ENCODE data around the gene ACBD3. TPM values are rescaled to one million over a fixed set of nuclear protein-coding genes. Genes with fewer than 3 reads are reported as not detected.
"Not testable (repeated sequence)": the region's sequence is repeated elsewhere in the genome, so short reads cannot be mapped to it uniquely, and the experiment has no call there.

The ACBD3 gene
- total RNA-seq, 1 donor from 2014 or later, result 30.1 TPM

DNA sequence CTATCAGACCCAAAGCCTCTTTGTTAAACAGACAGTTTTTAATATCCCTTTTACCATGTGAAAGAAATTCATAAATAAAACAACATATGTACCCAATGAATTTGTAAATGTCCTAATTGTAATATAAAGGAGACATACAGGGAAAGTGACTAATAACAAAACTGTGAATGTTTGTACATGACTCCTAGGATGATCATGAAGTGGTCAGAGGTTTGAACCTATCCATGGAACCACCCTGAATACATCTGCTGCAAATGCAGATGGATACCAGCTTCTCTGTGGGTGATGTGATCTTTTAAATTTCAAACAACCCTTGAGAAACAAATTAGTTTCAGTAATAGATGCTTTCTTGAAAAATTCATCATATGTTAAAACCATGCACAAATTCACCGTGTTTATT, 16.7 kb upstream of the ACBD3 start:
- DNase-seq, result no peak
- ATAC-seq, result no peak
- intact Hi-C loops (cut with micrococcal nuclease), result no loop called here

DNA sequence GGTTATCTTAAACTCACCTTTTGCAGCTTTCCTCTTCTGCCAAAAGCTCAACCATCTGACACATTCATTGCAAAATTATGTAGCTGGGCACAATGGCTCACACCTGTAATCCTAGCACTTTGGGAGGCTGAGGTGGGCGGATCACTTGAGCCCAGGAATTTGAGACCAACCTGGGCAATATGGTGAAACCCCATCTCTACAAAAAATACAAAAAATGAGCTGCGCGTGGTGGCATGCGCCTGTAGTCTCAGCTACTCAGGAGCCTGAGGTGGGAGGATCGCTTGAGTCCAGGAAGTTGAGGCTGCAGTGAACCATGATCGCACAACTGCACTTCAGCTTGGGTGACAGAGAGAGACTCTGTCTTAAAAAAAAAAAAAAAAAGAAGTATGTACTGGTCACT, 16.1 kb upstream of the ACBD3 start:
- ATAC-seq; DNase-seq; intact Hi-C loops (cut with micrococcal nuclease): not testable (repeated sequence)

DNA sequence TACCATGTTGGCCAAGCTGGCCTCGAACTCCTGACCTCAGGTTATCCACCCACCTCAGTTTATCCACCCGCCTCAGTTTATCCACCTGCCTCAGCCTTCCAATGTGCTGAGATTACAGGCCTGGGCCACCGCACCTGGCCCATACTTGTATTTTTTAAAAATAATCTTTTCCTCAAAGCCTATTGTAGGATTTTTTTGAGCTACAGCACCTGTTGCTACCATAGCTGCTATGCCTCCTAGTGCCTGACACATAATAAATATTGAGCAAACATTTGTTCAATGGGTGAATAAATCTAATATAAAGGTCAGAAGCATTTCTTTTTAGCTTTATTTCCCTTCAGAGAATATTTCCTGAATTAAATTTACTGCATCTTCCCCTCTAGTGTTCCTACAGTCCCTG, 15.7 kb upstream of the ACBD3 start:
- ATAC-seq, result no peak
- intact Hi-C loops (cut with micrococcal nuclease), result no loop called here
- DNase-seq, result no peak

DNA sequence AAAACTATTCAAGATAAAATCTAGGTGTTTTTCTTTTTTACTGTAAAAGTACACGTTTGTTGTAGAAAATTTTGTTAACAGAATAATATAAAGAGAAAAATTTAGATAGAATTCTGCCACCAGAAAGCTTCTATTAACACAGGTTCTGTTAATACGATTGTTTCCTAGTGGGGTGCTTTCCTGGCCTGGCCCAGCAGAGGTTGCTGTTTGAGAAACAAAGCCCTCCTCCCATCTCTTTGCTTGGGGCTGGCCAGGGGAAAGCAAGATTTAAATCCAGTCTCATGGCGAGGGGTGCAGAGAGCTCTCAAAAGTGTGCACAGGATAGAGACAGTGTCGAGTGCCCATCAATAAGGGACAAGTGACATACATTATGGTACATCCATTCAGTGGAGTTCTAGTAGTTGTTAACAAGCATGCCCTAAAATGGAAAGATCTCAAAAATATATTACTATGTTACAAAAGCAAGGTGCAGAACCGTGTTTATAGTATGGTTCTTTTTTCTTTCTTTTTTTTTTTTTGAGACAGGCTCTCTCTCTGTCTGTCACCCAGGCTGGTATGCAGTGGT, 14.6 kb upstream of the ACBD3 start:
- intact Hi-C loops (cut with micrococcal nuclease), result no loop called here
- no peak for ATAC-seq
- no peak for DNase-seq

DNA sequence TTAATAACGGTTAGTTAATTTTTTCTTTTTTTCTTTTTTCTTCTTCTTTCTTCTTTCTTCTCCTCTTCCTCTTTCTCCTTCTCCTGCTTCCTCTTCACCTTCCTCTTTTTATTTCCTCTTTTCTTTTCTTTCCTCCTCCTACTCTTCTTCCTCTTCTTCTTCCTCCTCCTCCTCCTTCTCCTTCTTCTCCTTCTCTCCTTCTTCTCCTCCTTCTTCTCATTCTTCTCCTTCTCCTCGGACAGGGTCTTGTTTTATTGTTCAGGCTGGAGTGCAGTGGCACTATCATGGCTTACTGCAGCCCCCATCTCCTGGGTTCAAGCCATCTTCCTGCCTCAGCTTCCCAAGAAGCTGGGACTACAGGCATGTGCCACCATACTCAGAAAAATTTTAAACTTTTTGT, 13.4 kb upstream of the ACBD3 start:
- intact Hi-C loops (cut with micrococcal nuclease), result no loop called here
- ATAC-seq (no peak), DNase-seq (no peak)

DNA sequence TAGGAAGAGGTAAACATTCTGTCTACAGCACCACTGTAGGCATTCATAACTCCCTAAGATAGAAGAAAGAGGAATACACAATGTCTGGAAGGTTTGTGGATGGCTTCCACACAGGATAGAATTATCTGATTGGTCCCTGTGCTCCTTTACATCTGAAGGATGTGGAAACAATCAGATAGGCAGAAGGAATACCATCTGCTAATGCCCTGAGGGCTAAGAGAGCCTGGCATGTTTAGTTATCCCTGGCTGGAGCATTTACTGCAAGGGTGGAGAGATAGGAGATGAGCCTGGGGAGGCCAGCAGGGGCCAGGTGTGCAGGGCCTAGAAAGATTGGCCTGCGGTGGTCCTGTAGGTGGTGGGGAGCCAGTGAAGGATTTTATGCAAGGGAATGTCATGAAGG, 8.6 kb upstream of the ACBD3 start:
- DNase-seq, result no peak
- intact Hi-C loops (cut with micrococcal nuclease), result no loop called here
- ATAC-seq, result no peak

DNA sequence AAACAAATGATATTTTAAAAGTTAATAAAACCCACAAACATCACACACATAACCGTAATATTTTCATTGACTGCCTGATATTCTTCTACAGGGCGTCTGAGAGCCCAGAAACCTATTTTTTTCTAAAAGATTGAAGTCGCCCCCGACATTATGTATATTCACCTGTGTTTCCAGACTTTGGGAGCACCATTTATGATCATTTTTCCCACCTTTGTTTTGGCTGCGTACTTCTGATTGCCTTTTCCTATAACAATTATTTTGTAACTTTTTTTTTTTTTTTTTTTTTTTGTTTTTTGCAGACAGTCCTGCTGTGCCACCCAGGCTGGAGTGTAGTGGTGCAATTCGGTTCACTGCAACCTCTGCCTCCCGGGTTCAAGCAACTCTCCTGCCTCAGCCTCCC, 839 bp upstream of the ACBD3 start:
- no peak for ATAC-seq
- intact Hi-C loops (cut with micrococcal nuclease), result loop anchor here (10.0 kb wide), 1 partner anchor 63 kb away; no protein-coding TSS in a partner anchor
- DNase-seq, result no peak

DNA sequence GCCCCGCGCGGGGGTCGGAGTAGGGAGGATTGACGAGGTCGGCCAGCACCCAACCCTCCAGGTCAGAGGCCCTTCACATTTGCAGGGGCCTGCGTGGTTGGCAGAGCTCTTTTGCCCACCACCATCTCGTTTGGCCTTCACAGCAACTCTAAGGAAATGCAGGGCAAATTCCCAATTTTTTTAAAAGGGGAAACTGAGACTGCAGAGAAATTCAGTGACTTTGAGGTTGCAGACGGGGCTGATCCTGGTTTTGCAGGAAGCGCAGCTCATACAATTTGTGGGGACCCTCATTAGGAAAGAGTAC, 430 bp upstream of the ACBD3 start:
- intact Hi-C loops (cut with micrococcal nuclease), result loop anchor here (10.0 kb wide), 1 partner anchor 62 kb away; no protein-coding TSS in a partner anchor
- DNase-seq (no peak), ATAC-seq (no peak)

DNA sequence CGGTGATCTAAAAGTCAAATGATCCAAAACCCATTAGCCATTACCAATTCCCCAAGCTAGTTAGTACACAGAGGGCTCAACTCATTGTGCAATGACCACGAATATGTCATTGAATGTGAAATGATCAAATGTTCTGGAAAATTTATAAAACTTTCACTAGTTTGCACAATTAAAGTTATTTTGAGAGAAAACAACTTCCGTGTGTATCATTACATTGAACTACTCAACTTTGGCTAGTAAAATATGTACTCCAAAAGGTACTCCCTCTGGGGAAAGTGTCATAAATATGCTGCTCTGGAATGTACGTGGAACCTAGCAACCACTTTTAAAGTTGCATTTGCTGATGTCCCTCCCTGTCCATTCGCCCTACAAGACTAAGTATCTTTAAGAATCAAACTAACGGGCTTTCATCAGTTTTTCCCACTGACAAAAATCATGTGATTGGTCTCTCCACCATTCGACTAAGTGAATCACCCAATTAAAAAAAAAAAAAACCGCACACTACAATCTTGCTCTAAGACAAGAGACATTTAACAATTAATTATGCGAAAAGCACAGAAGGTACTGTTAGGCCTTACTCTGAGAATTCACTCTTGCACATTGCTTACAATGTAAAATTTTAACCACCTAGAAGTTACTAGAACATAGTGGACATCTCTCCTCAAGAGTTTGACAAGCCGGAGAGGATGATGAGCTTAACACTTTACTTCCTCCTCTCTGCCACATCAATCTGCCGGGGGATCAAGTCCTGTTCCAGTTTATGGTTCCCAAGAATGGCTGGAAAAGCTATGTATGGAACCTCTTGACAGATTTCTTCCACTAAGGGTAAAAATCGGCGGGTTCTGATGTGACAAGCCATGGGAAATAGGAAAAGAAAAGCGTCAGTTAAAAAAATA, 1.2 kb downstream of the ACBD3 start:
- no peak for DNase-seq
- intact Hi-C loops (cut with micrococcal nuclease), result loop anchor here (10.0 kb wide), 1 partner anchor 61 kb away; no protein-coding TSS in a partner anchor
- no peak for ATAC-seq

DNA sequence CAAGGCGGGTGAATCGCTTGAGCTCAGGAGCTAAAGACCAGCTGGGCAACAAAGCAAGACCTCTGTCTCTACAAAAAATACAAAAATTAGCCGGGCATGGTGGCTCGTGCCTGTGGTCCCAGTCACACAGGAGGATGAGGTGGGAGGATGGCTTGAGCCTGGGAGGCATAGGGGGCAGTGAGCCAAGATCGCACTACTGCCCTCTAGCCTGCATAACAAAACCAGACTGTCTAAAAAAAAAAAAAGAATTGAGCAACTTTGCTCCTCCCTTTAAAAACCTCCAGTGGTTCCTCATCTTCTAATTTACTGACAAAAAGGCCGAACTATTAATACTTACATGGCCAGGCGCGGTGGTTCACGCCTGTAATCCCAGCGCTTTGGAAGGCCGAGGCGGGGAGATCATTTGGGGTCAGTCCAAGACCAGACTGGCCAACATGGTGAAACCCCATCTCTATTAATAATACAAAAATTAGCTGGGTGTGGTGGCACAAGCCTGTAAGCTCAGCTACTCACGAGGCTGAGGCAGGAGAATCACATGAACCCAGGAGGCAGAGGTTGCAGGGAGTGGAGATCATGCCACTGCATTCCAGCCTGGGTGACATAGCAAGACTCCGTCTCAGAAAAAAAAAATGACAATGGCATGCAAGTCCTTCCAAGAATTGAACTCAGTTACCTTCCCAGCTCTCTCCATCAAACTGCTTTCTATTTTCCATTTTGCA, 4.4 kb downstream of the ACBD3 start:
- DNase-seq, result peak; percentile 68
- peak; percentile 25 for ATAC-seq
- intact Hi-C loops (cut with micrococcal nuclease), result loop anchor here (10.0 kb wide), 1 partner anchor 57 kb away; no protein-coding TSS in a partner anchor

DNA sequence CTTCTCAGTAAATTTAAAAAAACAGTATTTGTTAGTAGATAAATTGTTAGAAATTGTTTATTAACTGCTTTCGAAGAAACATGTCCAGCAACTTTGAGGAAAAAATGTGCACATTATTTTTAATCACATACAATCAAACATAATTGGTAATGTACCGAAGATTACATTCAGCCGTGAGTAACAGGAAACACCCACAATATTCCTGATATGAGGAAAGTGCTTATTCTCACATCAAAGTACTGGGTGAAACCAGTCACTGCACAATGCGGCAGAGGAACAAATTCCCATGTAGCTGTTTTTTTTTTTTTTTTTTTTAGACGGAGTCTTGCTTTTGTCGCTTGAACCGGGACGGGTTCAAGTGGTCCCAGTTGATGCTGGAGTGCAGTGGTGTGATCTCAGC, 9.7 kb downstream of the ACBD3 start:
- DNase-seq (no peak), ATAC-seq (no peak)
- intact Hi-C loops (cut with micrococcal nuclease), result no loop called here

DNA sequence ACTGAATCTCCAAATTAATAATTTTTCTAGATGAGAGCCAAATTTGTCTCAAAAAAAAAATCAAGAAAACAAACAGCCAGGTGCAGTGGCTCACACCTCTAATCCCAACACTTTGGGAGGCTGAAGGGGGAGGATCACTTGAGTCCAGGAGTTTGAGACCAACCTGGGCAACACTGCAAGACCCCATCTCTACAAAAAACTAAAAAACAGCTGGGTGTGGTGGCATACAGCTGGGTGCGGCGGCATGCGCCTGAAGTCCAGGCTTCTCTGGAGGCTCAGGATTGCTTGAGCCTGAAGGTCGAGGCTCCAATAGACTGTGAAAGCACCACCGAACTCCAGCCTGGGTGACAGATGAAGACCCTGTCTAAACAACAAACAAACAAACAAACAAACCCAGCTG, 14.0 kb downstream of the ACBD3 start:
- DNase-seq (no peak), ATAC-seq (no peak)
- intact Hi-C loops (cut with micrococcal nuclease), result no loop called here

DNA sequence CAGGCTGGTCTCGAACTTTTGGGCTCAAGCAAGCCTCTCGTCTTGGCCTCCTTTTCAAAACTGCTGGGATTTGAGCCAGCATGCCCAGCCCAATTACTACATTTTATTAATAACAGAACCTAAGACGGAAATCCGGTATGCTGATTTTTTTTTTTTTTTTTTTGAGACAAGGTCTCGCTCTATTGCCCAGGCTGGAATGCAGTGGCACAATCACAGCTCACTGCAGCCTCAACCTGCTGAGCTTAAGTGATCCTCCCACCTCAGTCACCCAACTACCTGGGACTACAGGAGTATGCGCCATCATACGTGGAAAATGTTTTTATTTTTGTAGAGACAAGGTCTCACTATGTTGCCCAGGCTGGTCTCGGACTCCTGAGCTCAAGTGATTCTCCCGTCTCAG, 20.2 kb downstream of the ACBD3 start:
- ATAC-seq (no peak), DNase-seq (no peak)
- intact Hi-C loops (cut with micrococcal nuclease), result no loop called here

DNA sequence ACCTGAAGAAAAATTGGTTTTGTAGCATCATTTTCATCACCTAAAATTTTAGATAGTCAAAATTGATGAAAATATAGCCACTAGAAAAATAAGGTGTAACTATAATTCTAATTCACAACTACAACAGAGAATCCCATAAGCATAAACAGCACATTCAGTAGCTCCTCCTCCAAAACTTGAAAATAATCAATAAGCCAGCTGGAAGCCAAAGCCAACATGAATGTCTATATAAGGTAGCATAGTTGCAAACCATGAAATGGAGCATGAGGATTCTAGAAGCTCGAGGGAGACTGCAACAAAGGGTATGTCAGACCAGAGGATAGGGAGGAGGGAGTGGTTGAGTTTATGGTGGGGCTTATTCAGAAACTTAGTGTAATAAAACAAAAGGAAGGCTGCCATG, 22.4 kb downstream of the ACBD3 start:
- no peak for DNase-seq
- intact Hi-C loops (cut with micrococcal nuclease), result no loop called here
- no peak for ATAC-seq

DNA sequence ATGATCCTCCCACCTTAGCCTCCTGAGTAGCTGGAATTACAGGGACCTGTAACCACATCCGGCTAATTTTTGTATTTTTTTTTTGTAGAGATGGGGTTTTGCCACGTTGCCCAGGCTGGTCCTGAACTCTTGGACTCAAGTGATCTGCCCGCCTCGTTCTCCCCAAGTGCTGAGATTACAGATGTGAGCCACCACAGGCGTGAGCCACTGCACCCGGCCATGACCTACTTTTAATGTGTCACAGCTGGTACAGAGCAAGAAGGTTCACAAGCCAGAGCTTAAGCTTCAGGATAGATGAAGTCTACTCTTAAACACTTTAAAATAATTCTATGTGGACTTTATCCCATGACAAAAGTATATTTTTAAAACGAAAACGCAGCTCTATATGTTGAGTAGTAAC, 23.6 kb downstream of the ACBD3 start:
- intact Hi-C loops (cut with micrococcal nuclease), result no loop called here

DNA sequence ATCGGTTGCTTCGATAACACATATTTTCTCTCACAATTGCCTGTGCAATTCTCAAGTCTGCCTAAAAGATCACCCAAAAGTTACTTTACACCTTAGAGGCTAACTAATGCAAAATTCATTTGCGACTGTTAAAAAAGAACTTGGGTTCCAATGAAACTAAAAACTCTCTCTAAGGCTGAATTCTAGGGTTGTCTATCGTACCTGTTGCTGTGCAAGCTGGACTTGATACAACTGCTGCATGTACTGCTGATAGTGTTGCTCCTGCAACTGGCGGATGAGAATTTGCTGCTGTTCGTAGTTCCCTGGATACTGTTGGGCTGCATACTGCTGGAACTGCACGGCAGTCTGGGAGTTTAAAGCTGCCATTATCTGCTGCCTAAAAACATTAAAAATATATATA, 27.6 kb downstream of the ACBD3 start:
- intact Hi-C loops (cut with micrococcal nuclease), result no loop called here
- ATAC-seq (no peak), DNase-seq (no peak)

More for the DNA sequence above, 23.6 kb downstream of the ACBD3 start:
- DNase-seq, result no peak
- no peak for ATAC-seq

DNA sequence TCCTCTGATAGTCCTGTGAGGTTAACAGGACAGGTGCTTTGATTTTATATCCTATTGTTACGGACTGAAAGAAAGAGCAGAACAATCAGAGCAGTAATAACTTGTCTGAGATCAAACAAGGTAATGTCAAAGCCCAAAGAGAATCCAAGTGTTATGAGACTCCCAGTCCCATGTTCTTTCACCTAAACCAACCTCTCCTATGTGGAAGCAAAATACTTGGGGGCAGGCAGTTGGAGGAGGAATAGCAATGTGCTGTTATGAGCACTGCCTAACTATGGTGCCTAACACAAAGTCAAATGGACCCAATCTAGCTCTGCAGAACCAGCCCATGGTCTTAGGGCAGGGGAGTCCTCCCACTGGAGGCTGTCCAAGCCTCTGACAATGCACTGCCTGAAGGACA, 28.1 kb downstream of the ACBD3 start:
- ATAC-seq (no peak), DNase-seq (no peak)
- intact Hi-C loops (cut with micrococcal nuclease), result no loop called here

DNA sequence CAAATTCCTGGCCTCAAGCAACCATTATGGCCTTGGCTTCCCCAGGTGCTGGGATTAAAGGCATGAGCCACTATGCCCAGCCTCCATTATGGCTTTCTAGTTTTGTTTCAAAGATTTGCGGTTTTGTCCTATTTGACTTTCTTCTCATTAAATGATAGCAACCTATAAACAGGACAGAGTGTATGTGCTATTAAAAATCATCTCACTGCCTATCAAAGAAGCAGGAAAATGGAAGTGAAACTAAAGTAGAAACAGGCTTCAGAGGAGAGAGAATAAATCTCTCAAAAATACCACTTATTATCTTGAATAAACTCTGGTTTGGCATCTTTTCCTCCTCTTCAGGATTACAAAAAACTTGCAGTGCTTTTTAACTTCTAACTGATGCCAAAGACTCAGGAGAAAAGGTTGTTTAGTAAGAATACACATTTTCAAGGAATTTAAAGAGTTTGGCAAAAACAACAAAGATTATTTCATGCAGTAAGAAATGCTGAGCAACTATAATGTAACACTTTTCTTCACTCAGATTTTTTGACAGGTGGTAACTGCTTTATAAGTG, 28.7 kb downstream of the ACBD3 start:
- DNase-seq, result no peak
- intact Hi-C loops (cut with micrococcal nuclease), result no loop called here
- ATAC-seq, result no peak

DNA sequence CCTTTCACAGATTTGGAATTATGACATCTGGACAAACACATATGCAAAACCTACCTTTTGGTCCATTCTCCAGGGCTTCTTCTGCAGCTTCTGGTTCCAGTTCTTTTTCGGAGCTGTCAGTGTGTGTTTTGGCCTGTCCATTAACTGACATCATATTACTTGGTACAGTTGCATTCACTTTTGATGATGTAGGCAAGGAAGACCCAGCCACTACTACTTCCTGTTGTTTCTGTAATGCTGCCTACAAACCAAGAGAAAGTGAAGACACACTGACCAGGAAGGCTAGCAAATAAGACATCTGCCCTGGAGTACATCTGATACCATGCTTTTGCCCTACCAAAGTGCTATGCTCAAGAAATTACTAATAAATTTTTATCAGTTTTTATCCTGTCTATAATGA, 31.9 kb downstream of the ACBD3 start:
- ATAC-seq (no peak), DNase-seq (no peak)
- intact Hi-C loops (cut with micrococcal nuclease), result no loop called here

DNA sequence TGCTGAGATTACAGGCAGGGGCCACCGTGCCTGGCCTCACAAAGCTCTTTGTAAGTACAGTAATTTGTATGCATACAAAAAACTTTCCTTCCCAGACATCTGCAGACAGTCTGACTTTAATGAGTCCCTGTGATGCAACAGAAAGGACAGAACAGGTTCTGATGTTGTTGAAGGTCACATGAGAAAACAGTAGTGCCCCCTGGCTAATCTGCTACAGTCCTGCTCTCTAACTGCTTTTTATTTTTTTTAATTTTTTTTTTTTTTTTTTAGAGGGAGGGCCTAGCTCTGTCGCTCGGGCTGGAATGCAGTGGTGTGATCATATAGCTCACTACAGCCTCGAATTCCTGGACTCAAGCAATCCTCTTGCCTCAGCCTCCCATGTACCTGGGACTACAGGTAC, 36.7 kb downstream of the ACBD3 start:
- ATAC-seq (no peak), DNase-seq (no peak)
- intact Hi-C loops (cut with micrococcal nuclease), result no loop called here

Measured in left ventricle myocardium superior (tissue), 1 donor.